Esophagus squamous epithelium (tissue), 5 donors: ENCODE data around the gene APOBEC2. TPM values are rescaled to one million over a fixed set of nuclear protein-coding genes. Genes with fewer than 3 reads are reported as not detected.

ENCODE experiments used
- DNase-seq: peaks from one replicate; lab custom pipeline; 2025; lab: John Stamatoyannopoulos, UW
- H3K27ac ChIP-seq, 4 donors: fragments of 200-600 bp; sonication (generic); one replicate each; pipeline ENCODE4 v1.5.1; 2016 to 2019; ENCODE audit warnings: mild to moderate bottlenecking in 1 of 4
- H3K27me3 ChIP-seq, 4 donors: fragments of 200-600 bp; sonication (generic); 1 replicate in 3 of 4; 2 replicates in 1 of 4; pipeline versions ENCODE4 v1.5.1 to v1.6.0; 2017 to 2021; ENCODE audit warnings: antibody characterized with exemption in 1 of 4
- H3K36me3 ChIP-seq, 3 donors: fragments of 200-600 bp; sonication (generic); one replicate each; pipeline ENCODE4 v1.5.1; 2016 to 2019
- H3K4me1 ChIP-seq, 3 donors: fragments of 200-600 bp; sonication (generic); one replicate each; pipeline ENCODE4 v1.5.1; 2017 to 2019
- H3K4me3 ChIP-seq, 4 donors: fragments of 200-600 bp; sonication (generic); 1 replicate in 3 of 4; 2 replicates in 1 of 4; pipeline ENCODE4 v1.5.1; 2016 to 2019; ENCODE audit warnings: mild to moderate bottlenecking in 2 of 4, moderate library complexity in 1 of 4
- H3K9me3 ChIP-seq, 3 donors: fragments of 200-600 bp; sonication (generic); one replicate each; pipeline ENCODE4 v1.5.1; 2016 to 2019
- POLR2A ChIP-seq, 4 donors: fragments of 450-650 bp; IDR thresholded peaks; one replicate each; pipeline ENCODE4 v1.6.1; 2017; ENCODE audit warnings: antibody characterized with exemption in 4 of 4, mild to moderate bottlenecking in 4 of 4, moderate library complexity in 3 of 4
- WGBS, 2 donors: methylation state at CpG; one replicate each; pipeline ENCODE4 v1.1.5; 2018; 5-methylcytosine and 5-hydroxymethylcytosine counted together
- intact Hi-C: fragments of 100-400 bp; cut with DNase I; formaldehyde crosslinking; loops from one replicate; pipeline ENCODE4 v1.15.0; 2022
- total RNA-seq, 4 donors: library from RNA; depleted of rRNA; stranded (reverse); fragments of >200 nt; gene quantifications; one replicate each; pipeline ENCODE4 v1.1.0, GENCODE V29; 2016
- TF ChIP-seq, protein P1 (sequence below), 6 experiments: fragments of 450-650 bp in 4 of 6; fragments of 200-600 bp in 2 of 6; sonication (generic) in 2 of 6; IDR thresholded peaks; one replicate each; pipeline ENCODE4 v1.5.1; 2016 to 2019; ENCODE audit warnings: antibody characterized with exemption in 6 of 6, mild to moderate bottlenecking in 4 of 6, moderate library complexity in 4 of 6
- donor health status: DM: yes; HTN: yes; CAD: no.

The APOBEC2 gene
- total RNA-seq, 4 donors from 2014 or later, result 2.2 TPM; not detected in 3

GRCh38 chr6:41051873-41052272, 1.1 kb upstream of the APOBEC2 start:
- intact Hi-C loops, result no loop called here
- 76 to 79% methylated on average over 5 of the region's 5 CpGs for WGBS, 2 donors

DNA sequence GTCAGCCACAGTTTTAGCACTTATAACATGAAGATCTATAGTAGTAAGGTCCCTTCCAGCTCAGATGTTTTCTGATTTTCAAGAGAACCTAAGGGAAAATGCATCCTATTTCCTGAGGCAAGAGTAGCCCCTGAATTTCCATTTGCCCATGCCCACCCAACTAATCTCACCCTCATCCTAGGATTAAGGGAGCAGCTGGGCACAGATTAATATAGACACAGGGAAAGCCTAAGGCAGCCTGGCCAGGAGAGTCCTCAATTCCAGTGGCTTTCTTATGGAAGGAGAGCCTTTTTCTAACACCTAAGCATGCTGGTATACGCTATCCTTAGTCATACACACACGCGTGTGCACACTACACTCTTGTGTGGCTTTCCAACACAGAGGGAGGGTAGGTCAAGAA, 1.5 kb downstream of the APOBEC2 start:
- intact Hi-C loops, result no loop called here
- DNase-seq, result no peak
- Histone ChIP-seq H3K27ac (no peak overlapping the region), H3K4me3 (no peak overlapping the region), H3K9me3 (no peaks in the 10 kb centered on the region), H3K36me3 (peaks cover 0 to 5% (median 0%) of the 10 kb centered on the region in 3 donors), H3K4me1 (peaks cover 0 to 26% (median 19%) of the 10 kb centered on the region in 3 donors), H3K27me3 (no peaks in the 10 kb centered on the region)
- TF ChIP-seq POLR2A (IDR thresholded peaks at IDR 0.05), result no peak
- TF ChIP-seq, protein P1, sequence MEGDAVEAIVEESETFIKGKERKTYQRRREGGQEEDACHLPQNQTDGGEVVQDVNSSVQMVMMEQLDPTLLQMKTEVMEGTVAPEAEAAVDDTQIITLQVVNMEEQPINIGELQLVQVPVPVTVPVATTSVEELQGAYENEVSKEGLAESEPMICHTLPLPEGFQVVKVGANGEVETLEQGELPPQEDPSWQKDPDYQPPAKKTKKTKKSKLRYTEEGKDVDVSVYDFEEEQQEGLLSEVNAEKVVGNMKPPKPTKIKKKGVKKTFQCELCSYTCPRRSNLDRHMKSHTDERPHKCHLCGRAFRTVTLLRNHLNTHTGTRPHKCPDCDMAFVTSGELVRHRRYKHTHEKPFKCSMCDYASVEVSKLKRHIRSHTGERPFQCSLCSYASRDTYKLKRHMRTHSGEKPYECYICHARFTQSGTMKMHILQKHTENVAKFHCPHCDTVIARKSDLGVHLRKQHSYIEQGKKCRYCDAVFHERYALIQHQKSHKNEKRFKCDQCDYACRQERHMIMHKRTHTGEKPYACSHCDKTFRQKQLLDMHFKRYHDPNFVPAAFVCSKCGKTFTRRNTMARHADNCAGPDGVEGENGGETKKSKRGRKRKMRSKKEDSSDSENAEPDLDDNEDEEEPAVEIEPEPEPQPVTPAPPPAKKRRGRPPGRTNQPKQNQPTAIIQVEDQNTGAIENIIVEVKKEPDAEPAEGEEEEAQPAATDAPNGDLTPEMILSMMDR (IDR thresholded peaks at IDR 0.05), result no peak
- WGBS, 2 donors, result 96 to 100% methylated on average over 3 of the region's 3 CpGs

More at GRCh38 chr6:41051873-41052272, 1.1 kb upstream of the APOBEC2 start:
- Histone ChIP-seq H3K36me3 (peaks cover 0 to 5% (median 0%) of the 10 kb centered on the region in 3 donors), H3K4me1 (peaks cover 0 to 33% (median 10%) of the 10 kb centered on the region in 3 donors), H3K4me3 (no peak overlapping the region), H3K27me3 (no peaks in the 10 kb centered on the region), H3K27ac (no peak overlapping the region), H3K9me3 (no peaks in the 10 kb centered on the region)
- TF ChIP-seq POLR2A (IDR thresholded peaks at IDR 0.05), result no peak
- TF ChIP-seq, protein P1 (IDR thresholded peaks at IDR 0.05), result no peak
- no peak for DNase-seq

GRCh38 chr6:41055149-41055548, 2.1 kb downstream of the APOBEC2 start:
- Histone ChIP-seq H3K27me3 (no peaks in the 10 kb centered on the region), H3K27ac (no peak overlapping the region), H3K9me3 (no peaks in the 10 kb centered on the region), H3K36me3 (peaks cover 0 to 5% (median 0%) of the 10 kb centered on the region in 3 donors), H3K4me1 (peaks cover 0 to 29% (median 22%) of the 10 kb centered on the region in 3 donors), H3K4me3 (no peak overlapping the region)
- intact Hi-C loops, result no loop called here
- no peak for DNase-seq
- WGBS, 2 donors, result 50 to 57% methylated on average over 2 to 3 of the region's 3 CpGs
- TF ChIP-seq, protein P1 (IDR thresholded peaks at IDR 0.05), result no peak
- TF ChIP-seq POLR2A (IDR thresholded peaks at IDR 0.05), result no peak

- intact Hi-C loops, result no loop called here
- H3K27ac ChIP-seq, result no peak overlapping the region
- DNase-seq, result no peak
- H3K4me3 ChIP-seq, result no peak overlapping the region
- peaks cover 0 to 14% (median 3%) of the 10 kb centered on the region in 3 donors for H3K36me3 ChIP-seq
- TF ChIP-seq, protein P1 (IDR thresholded peaks at IDR 0.05), result no peak
- TF ChIP-seq POLR2A (IDR thresholded peaks at IDR 0.05), result no peak
- no peaks in the 10 kb centered on the region for H3K27me3 ChIP-seq
- WGBS, 2 donors, result 67 to 68% methylated on average over 4 to 5 of the region's 6 CpGs
- peaks cover 0 to 44% (median 22%) of the 10 kb centered on the region in 3 donors for H3K4me1 ChIP-seq
- H3K9me3 ChIP-seq, result no peaks in the 10 kb centered on the region
These were observed 3.9 kb downstream of the APOBEC2 start for GRCh38 chr6:41056768-41057490.

DNA sequence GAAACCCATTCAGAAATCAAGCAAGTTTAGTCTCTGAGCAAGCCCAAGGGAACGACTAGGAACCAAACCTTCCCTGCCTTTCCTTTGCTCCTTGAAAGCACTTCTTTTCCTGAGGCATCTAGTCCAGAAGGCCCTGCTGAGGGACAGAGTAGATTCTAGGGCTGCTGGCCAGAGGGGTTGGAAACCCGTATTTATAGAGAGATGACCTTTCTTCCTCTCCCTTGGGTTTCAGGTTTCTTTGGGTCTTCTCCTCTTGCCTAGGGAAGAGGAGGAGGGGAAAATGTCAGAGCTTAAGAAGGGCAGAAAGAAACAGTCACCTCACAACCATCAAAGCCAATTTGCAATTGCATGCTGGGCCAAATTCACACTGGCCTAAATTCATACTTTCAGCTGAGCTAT, 5.8 kb downstream of the APOBEC2 start:
- 69 to 78% methylated on average over 2 of the region's 2 CpGs for WGBS, 2 donors
- H3K36me3 ChIP-seq, result peaks cover 0 to 25% (median 3%) of the 10 kb centered on the region in 3 donors
- DNase-seq, result no peak
- H3K4me1 ChIP-seq, result peaks cover 0 to 28% (median 13%) of the 10 kb centered on the region in 3 donors
- no peaks in the 10 kb centered on the region for H3K9me3 ChIP-seq
- intact Hi-C loops, result no loop called here
- no peak overlapping the region for H3K4me3 ChIP-seq
- H3K27me3 ChIP-seq, result no peaks in the 10 kb centered on the region
- no peak overlapping the region for H3K27ac ChIP-seq
- TF ChIP-seq, protein P1 (IDR thresholded peaks at IDR 0.05), result no peak
- no peak for TF ChIP-seq POLR2A (IDR thresholded peaks at IDR 0.05)
